Left lung (tissue), 10 donors: ENCODE measurements around the gene SARNP. TPM values are rescaled to one million over a fixed set of nuclear protein-coding genes. Genes with fewer than 3 reads are reported as not detected.
A peak's percentile ranks its signal among the peaks of the same experiment; 100 is the strongest.

Source experiments
- ATAC-seq: fragments of 200-7000 bp; cut with Tn5 transposase; one replicate; pipeline ENCODE4 v1.9.1; 2020; ENCODE audit warnings: moderate library complexity
- DNase-seq, 4 donors: peaks; one replicate each; pipeline ENCODE4 v3.0.0-alpha.2; 2013 to 2020
- H3K27ac ChIP-seq, 2 donors: fragments of 200-600 bp; sonication (generic) in 1 of 2; one replicate each; pipeline versions ENCODE4 v1.5.0 to v1.8.0; 2020 to 2021
- H3K27me3 ChIP-seq, 2 donors: fragments of 200-600 bp; sonication (generic) in 1 of 2; one replicate each; pipeline versions ENCODE4 v1.5.0 to v1.8.0; 2020 to 2021
- H3K36me3 ChIP-seq, 2 donors: fragments of 200-600 bp; sonication (generic) in 1 of 2; one replicate each; pipeline versions ENCODE4 v1.5.0 to v1.8.0; 2020 to 2021
- H3K4me1 ChIP-seq, 2 donors: fragments of 200-600 bp; one replicate each; pipeline ENCODE4 v1.8.0; 2021
- H3K4me3 ChIP-seq, 2 donors: fragments of 200-600 bp; sonication (generic) in 1 of 2; one replicate each; pipeline versions ENCODE4 v1.5.0 to v1.8.0; 2020 to 2021; ENCODE audit warnings: mild to moderate bottlenecking in 1 of 2
- H3K9me3 ChIP-seq, 2 donors: fragments of 200-600 bp; sonication (generic) in 1 of 2; one replicate each; pipeline versions ENCODE4 v1.5.0 to v1.8.0; 2020 to 2021
- CTCF ChIP-seq, 2 donors: fragments of 200-600 bp; sonication (generic) in 1 of 2; IDR thresholded peaks; one replicate each; pipeline versions ENCODE4 v1.5.0 to v1.8.0; 2021; ENCODE audit warnings: antibody characterized with exemption in 2 of 2
- intact Hi-C, 2 donors: fragments of 100-400 bp; cut with DNase I; formaldehyde crosslinking; loops; one replicate each; pipeline versions ENCODE4 v1.11.2 to v1.14.2; 2022
- polyA plus RNA-seq, 6 donors: library from polyadenylated mRNA; unstranded; fragments of 120-200 nt; gene quantifications; one replicate each; pipeline ENCODE4 v1.2.1, GENCODE V29; 2013; ENCODE audit not compliant: insufficient read length in 6 of 6
- total RNA-seq, 2 donors: library from RNA; stranded (reverse); fragmentation: NEBNext Ultra II Directional; extraction: Animal tissue kit (Norgen Biotek cat#: 25700); gene quantifications; one replicate each; pipeline ENCODE4 v1.2.1, GENCODE V29; 2021
- donor health status: DM: no; HTN: yes; CAD: no.
- donor health status: DM: no; HTN: no; CAD: no.

SARNP gene
- total and polyA plus RNA-seq, 8 donors: 49.4 to 128 (median 99.2) TPM

- peaks cover 0 to 12% of the 10 kb centered on the region in 2 donors for H3K9me3 ChIP-seq
- H3K27me3 ChIP-seq: no peaks in the 10 kb centered on the region
- TF ChIP-seq CTCF (IDR thresholded peaks at IDR 0.05): no peak
- ATAC-seq (no peak), DNase-seq (no peak)
- H3K4me3 ChIP-seq: no peak overlapping the region
- intact Hi-C loops: no loop called here
- no peaks in the 10 kb centered on the region for H3K36me3 ChIP-seq
- H3K27ac ChIP-seq: no peak overlapping the region
- no peaks in the 10 kb centered on the region for H3K4me1 ChIP-seq
Measured at GRCh38 chr12:55862286-55862685, 44.8 kb upstream of the SARNP start.

GRCh38 chr12:55861871-55862270 lies 44.3 kb upstream of the SARNP start:
- ATAC-seq (no peak), DNase-seq (no peak)
- Histone ChIP-seq H3K27me3 (no peaks in the 10 kb centered on the region), H3K9me3 (peaks cover 0 to 12% of the 10 kb centered on the region in 2 donors), H3K36me3 (no peaks in the 10 kb centered on the region), H3K4me3 (no peak overlapping the region), H3K4me1 (no peaks in the 10 kb centered on the region), H3K27ac (no peak overlapping the region)
- intact Hi-C loops: no loop called here
- no peak for TF ChIP-seq CTCF (IDR thresholded peaks at IDR 0.05)

- no peaks in the 10 kb centered on the region for H3K27me3 ChIP-seq
- no peaks in the 10 kb centered on the region for H3K4me1 ChIP-seq
- intact Hi-C loops: no loop called here
- H3K9me3 ChIP-seq: peaks cover 0 to 12% of the 10 kb centered on the region in 2 donors
- ATAC-seq: no peak
- H3K4me3 ChIP-seq: no peak overlapping the region
- H3K36me3 ChIP-seq: no peaks in the 10 kb centered on the region
- TF ChIP-seq CTCF (IDR thresholded peaks at IDR 0.05): no peak
- no peak overlapping the region for H3K27ac ChIP-seq
- DNase-seq: no peak
Measured at GRCh38 chr12:55861396-55861795, 43.9 kb upstream of the SARNP start.

GRCh38 chr12:55852740-55853139 lies 35.2 kb upstream of the SARNP start:
- no peak for DNase-seq

GRCh38 chr12:55850893-55851292 lies 33.4 kb upstream of the SARNP start:
- intact Hi-C loops: no loop called here
- Histone ChIP-seq H3K4me3 (no peak overlapping the region), H3K9me3 (no peaks in the 10 kb centered on the region), H3K27me3 (no peaks in the 10 kb centered on the region), H3K4me1 (peaks cover 19 to 37% of the 10 kb centered on the region in 2 donors), H3K27ac (peak overlapping the region in 1 of 2 donors; percentile 90), H3K36me3 (no peaks in the 10 kb centered on the region)
- peak in 1 of 4 donors; percentile 25 for DNase-seq
- no peak for TF ChIP-seq CTCF (IDR thresholded peaks at IDR 0.05)
- no peak for ATAC-seq

More at GRCh38 chr12:55852740-55853139, 35.2 kb upstream of the SARNP start:
- intact Hi-C loops: no loop called here
- TF ChIP-seq CTCF (IDR thresholded peaks at IDR 0.05): no peak
- Histone ChIP-seq H3K27me3 (no peaks in the 10 kb centered on the region), H3K4me3 (no peak overlapping the region), H3K36me3 (no peaks in the 10 kb centered on the region), H3K9me3 (no peaks in the 10 kb centered on the region), H3K27ac (no peak overlapping the region), H3K4me1 (peaks cover 14 to 18% of the 10 kb centered on the region in 2 donors)
- ATAC-seq: no peak
